Measurements from ENCODE around the gene GTF3C1. TPM values are rescaled to one million over a fixed set of nuclear protein-coding genes. Genes with fewer than 3 reads are reported as not detected.

The GTF3C1 gene
- total and polyA plus RNA-seq, 2 of the 13 experiments (the other 11 are each of a cell fraction or from before 2014, with no cell fraction given), result 29.2 to 72.7 TPM

- H3K9me3 ChIP-seq (ENCODE audit: low read length), result no peaks in the 10 kb centered on the region
- no peak for ATAC-seq
- CTCF ChIA-PET (ENCODE audit: low intra/inter-chr PET ratio, low total read pairs), result no interaction called here
- no peaks in the 10 kb centered on the region for H3K79me2 ChIP-seq (ENCODE audit: insufficient read depth, low read length)
- no peaks in the 10 kb centered on the region for H3K27me3 ChIP-seq (ENCODE audit: control insufficient read depth in 1 of 2, insufficient read depth in 2 of 2, low read length in 2 of 2)
- in situ Hi-C loops (cut with HindIII; ENCODE audit: extremely low pct_ligation_motif_present, low pct_unique_long_range_greater_than_20kb), result no loop called here
- H3K4me2 ChIP-seq (ENCODE audit: low read depth, low read length), result no peak overlapping the region
- WGBS (ENCODE audit: low lambda C conversion rate), result 92% methylated on average over 6 of the region's 6 CpGs
- H3K27ac ChIP-seq (ENCODE audit: extremely low read length, insufficient read depth, low read length), result no peak overlapping the region
- intact Hi-C loops (cut with micrococcal nuclease; ENCODE audit: unreplicated experiment), result no loop called here
- H3K9ac ChIP-seq (ENCODE audit: insufficient read depth, low read depth, low read length), result no peak overlapping the region
- TF ChIP-seq ZNF282 (IDR thresholded peaks at IDR 0.05; ENCODE audit: partially characterized antibody) (no peak), MXD4 (CRISPR knock-in tag; IDR thresholded peaks at IDR 0.05) (no peak), NR1H2 (CRISPR knock-in tag; IDR thresholded peaks at IDR 0.05; ENCODE audit: borderline replicate concordance, low read depth) (no peak), ZNF253 (CRISPR knock-in tag; IDR thresholded peaks at IDR 0.05; ENCODE audit: borderline replicate concordance) (no peak), NR2F2 (IDR thresholded peaks at IDR 0.05; ENCODE audit: borderline replicate concordance, low read depth) (no peak), SOX13 (IDR thresholded peaks at IDR 0.05) (no peak), SOX13 (CRISPR knock-in tag; conservative IDR thresholded peaks at IDR 0.05 in 1 of 2, IDR thresholded peaks at IDR 0.05 in 1 of 2) (no peak), XBP1 (CRISPR knock-in tag; IDR thresholded peaks at IDR 0.05) (no peak), POGK (CRISPR knock-in tag; conservative IDR thresholded peaks at IDR 0.05) (no peak), ATF7-NPFF (CRISPR knock-in tag; IDR thresholded peaks at IDR 0.05; ENCODE audit: low read depth) (no peak), ZSCAN20 (CRISPR knock-in tag; IDR thresholded peaks at IDR 0.05; ENCODE audit: borderline replicate concordance) (no peak), ZNF33A (CRISPR knock-in tag; IDR thresholded peaks at IDR 0.05; ENCODE audit: borderline replicate concordance) (no peak)
- TF ChIP-seq, protein P1, sequence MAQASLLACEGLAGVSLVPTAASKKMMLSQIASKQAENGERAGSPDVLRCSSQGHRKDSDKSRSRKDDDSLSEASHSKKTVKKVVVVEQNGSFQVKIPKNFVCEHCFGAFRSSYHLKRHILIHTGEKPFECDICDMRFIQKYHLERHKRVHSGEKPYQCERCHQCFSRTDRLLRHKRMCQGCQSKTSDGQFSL (CRISPR knock-in tag; IDR thresholded peaks at IDR 0.05), result no peak
- no TSS peak for BruUV-seq (replicated peaks)
- H3K4me3 ChIP-seq (replicated peaks in 1 of 3; ENCODE audit: insufficient read depth in 1 of 3, low read depth in 2 of 3, low read length in 3 of 3), result no peak overlapping the region
- H4K20me1 ChIP-seq (ENCODE audit: insufficient read depth, low read length), result no peaks in the 10 kb centered on the region
- POLR2A ChIA-PET, result no interaction called here
- DNase-seq (ENCODE audit: low spot score), result no peak
- H3K36me3 ChIP-seq (replicated peaks in 1 of 2; ENCODE audit: control insufficient read depth in 1 of 2, insufficient read depth in 2 of 2, low read length in 2 of 2), result no peaks in the 10 kb centered on the region
- H2AFZ ChIP-seq (ENCODE audit: low read length), result no peak overlapping the region
- H3K4me1 ChIP-seq (ENCODE audit: insufficient read depth, low read length), result peaks cover 14% of the 10 kb centered on the region
- no peak for FAIRE-seq
These were observed 48.5 kb upstream of the GTF3C1 start for GRCh38 chr16:27598220-27598619.

Measured in HepG2 (cell line).